Mesenchymal stem cell (in vitro differentiated cells and primary cell): ENCODE data around the gene RTEL1.

ENCODE experiments used
- DNase-seq: peaks from one replicate; pipeline ENCODE4 v3.0.0-alpha.2; 2013
- H2AFZ ChIP-seq: one replicate; pipeline ENCODE4 v1.6.1; 2013; ENCODE audit warnings: low read depth, mild to moderate bottlenecking, control low read depth, inconsistent platforms, low read length, moderate library complexity
- H2AK5ac ChIP-seq: 2 replicates; pipeline ENCODE4 v1.6.1; 2013; ENCODE audit warnings: low read length, moderate library complexity, mild to moderate bottlenecking, inconsistent platforms; ENCODE audit not compliant: severe bottlenecking
- H2BK120ac ChIP-seq: one replicate; pipeline ENCODE4 v1.6.1; 2013; ENCODE audit warnings: low read depth, mild to moderate bottlenecking, inconsistent platforms, low read length, moderate library complexity
- H2BK12ac ChIP-seq, 2 experiments: one replicate each; pipeline ENCODE4 v1.6.1; 2013; ENCODE audit warnings: inconsistent platforms in 2 of 2, low read length in 2 of 2, mild to moderate bottlenecking in 2 of 2, moderate library complexity in 2 of 2, control low read depth in 1 of 2
- H2BK15ac ChIP-seq: one replicate; pipeline ENCODE4 v1.6.1; 2013; ENCODE audit warnings: mild to moderate bottlenecking, low read depth, inconsistent platforms; ENCODE audit not compliant: poor library complexity, severe bottlenecking
- H2BK5ac ChIP-seq: 2 replicates; pipeline ENCODE4 v1.6.1; 2013; ENCODE audit warnings: low read depth, mild to moderate bottlenecking, low read length, control low read depth, inconsistent platforms; ENCODE audit not compliant: poor library complexity, severe bottlenecking
- H3K14ac ChIP-seq, 2 experiments: one replicate each; pipeline ENCODE4 v1.6.1; 2013; ENCODE audit warnings: inconsistent platforms in 2 of 2, low read length in 2 of 2, control low read depth in 1 of 2, mild to moderate bottlenecking in 1 of 2, moderate library complexity in 1 of 2
- H3K18ac ChIP-seq, 2 experiments: one replicate each; pipeline ENCODE4 v1.6.1; 2013; ENCODE audit warnings: inconsistent platforms in 2 of 2, low read length in 2 of 2, control low read depth in 1 of 2, low read depth in 1 of 2, mild to moderate bottlenecking in 1 of 2
- H3K23ac ChIP-seq, 2 experiments: one replicate each; pipeline ENCODE4 v1.6.1; 2013; ENCODE audit warnings: inconsistent platforms in 2 of 2, low read length in 2 of 2, mild to moderate bottlenecking in 2 of 2, moderate library complexity in 2 of 2, control low read depth in 1 of 2
- H3K27ac ChIP-seq: 2 replicates; pipeline ENCODE4 v1.5.1; 2013; ENCODE audit warnings: mild to moderate bottlenecking, moderate library complexity, low read length, control low read depth, inconsistent platforms; ENCODE audit not compliant: poor library complexity, severe bottlenecking
- H3K27me3 ChIP-seq, 2 experiments: 2 replicates each; pipeline versions ENCODE4 v1.6.1 to v1.7.0; 2013; ENCODE audit warnings: low read length in 2 of 2, mild to moderate bottlenecking in 2 of 2, moderate library complexity in 2 of 2, control low read depth in 1 of 2, inconsistent platforms in 1 of 2; ENCODE audit not compliant: control insufficient read depth in 1 of 2, insufficient read depth in 1 of 2
- H3K36me3 ChIP-seq, 2 experiments: 2 replicates each; pipeline versions ENCODE4 v1.6.1 to v1.7.0; 2013; ENCODE audit warnings: low read length in 2 of 2, control low read depth in 1 of 2, inconsistent platforms in 1 of 2, low read depth in 1 of 2, mild to moderate bottlenecking in 1 of 2; ENCODE audit not compliant: insufficient read depth in 2 of 2, control insufficient read depth in 1 of 2
- H3K4ac ChIP-seq, 2 experiments: one replicate each; pipeline ENCODE4 v1.6.1; 2013; ENCODE audit warnings: inconsistent platforms in 2 of 2, low read length in 2 of 2, mild to moderate bottlenecking in 2 of 2, moderate library complexity in 2 of 2, control low read depth in 1 of 2, low read depth in 1 of 2
- H3K4me1 ChIP-seq: 2 replicates; pipeline ENCODE4 v1.6.1; 2013; ENCODE audit warnings: low read depth, low read length, control low read depth; ENCODE audit not compliant: control insufficient read depth, insufficient read depth
- H3K4me2 ChIP-seq: 2 replicates; pipeline ENCODE4 v1.6.1; 2013; ENCODE audit warnings: low read length, mild to moderate bottlenecking, inconsistent platforms; ENCODE audit not compliant: poor library complexity, severe bottlenecking
- H3K4me3 ChIP-seq, 2 experiments: 2 replicates each; pipeline versions ENCODE4 v1.5.1 to v1.7.0; 2013; ENCODE audit warnings: low read length in 2 of 2, mild to moderate bottlenecking in 2 of 2, control low read depth in 1 of 2, low read depth in 1 of 2; ENCODE audit not compliant: insufficient read depth in 1 of 2
- H3K79me1 ChIP-seq: replicated peaks from 2 replicates; pipeline ENCODE4 v1.6.1; 2013; ENCODE audit warnings: mild to moderate bottlenecking, control low read depth, low read length, inconsistent platforms; ENCODE audit not compliant: poor library complexity, severe bottlenecking
- H3K9ac ChIP-seq: 2 replicates; pipeline ENCODE4 v1.7.0; 2013; ENCODE audit warnings: mild to moderate bottlenecking, low read length, moderate library complexity
- H3K9me3 ChIP-seq: 2 replicates; pipeline ENCODE4 v1.7.0; 2013; ENCODE audit warnings: mild to moderate bottlenecking, low read length; ENCODE audit not compliant: control insufficient read depth
- H4K8ac ChIP-seq: one replicate; pipeline ENCODE4 v1.6.1; 2013; ENCODE audit warnings: inconsistent platforms, mild to moderate bottlenecking, low read length, moderate library complexity
- H4K91ac ChIP-seq: one replicate; pipeline ENCODE4 v1.6.1; 2013; ENCODE audit warnings: mild to moderate bottlenecking, low read length, inconsistent platforms
- WGBS: methylation state at CpG from one replicate; pipeline ENCODE4 v1.1.7; 2013; ENCODE audit warnings: mixed read lengths; 5-methylcytosine and 5-hydroxymethylcytosine counted together

RTEL1 gene

DNA sequence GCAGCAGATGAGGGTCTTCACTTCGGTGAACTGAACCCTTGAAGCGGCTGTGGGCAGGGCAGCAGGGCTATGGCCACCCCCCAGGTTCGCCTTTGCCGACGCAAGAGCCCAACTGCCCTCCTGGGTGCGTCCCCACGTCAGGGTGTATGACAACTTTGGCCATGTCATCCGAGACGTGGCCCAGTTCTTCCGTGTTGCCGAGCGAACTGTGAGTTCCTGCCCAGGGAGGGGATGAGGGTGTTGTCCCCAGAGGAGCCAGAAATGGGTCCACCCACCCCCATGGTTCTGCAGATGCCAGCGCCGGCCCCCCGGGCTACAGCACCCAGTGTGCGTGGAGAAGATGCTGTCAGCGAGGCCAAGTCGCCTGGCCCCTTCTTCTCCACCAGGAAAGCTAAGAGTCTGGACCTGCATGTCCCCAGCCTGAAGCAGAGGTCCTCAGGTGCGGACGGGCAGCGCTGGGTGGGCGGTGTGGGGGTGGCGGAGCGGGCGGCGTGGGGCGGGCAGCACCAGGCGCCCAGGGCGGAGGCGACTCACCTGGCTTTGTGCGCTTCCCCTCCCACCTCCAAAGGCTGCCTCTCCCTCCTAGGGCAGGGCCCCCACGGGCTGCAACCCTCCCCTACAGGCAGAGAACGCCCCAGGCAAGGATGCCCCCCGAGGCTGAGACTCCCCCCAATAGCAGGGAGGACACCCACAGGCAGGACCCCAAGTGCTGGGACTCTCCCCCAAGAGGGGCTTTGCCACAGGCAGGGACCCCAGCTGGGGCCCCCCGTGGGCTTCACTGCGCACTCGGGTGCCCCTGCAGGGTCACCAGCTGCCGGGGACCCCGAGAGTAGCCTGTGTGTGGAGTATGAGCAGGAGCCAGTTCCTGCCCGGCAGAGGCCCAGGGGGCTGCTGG lies 32.1 kb downstream of the RTEL1 start:
- Histone ChIP-seq H2BK15ac (no peak overlapping the region), H3K27ac (no peak overlapping the region), H2BK12ac (no peak overlapping the region), H4K8ac (no peak overlapping the region), H3K9me3 (no peaks in the 10 kb centered on the region), H3K14ac (no peak overlapping the region), H3K18ac (peak overlapping the region in 1 of 2 experiments; percentile 58), H3K27me3 (no peaks in the 10 kb centered on the region), H3K4me3 (no peak overlapping the region), H2BK120ac (no peak overlapping the region), H3K4ac (no peak overlapping the region), H3K4me2 (no peak overlapping the region), H2AK5ac (no peak overlapping the region), H3K36me3 (peaks cover 4 to 57% of the 10 kb centered on the region in 2 experiments), H3K79me1 (peaks cover 3% of the 10 kb centered on the region), H3K4me1 (peaks cover 44% of the 10 kb centered on the region), H3K23ac (no peak overlapping the region), H2AFZ (no peak overlapping the region), H3K9ac (no peak overlapping the region), H2BK5ac (no peak overlapping the region), H4K91ac (peak overlapping the region; percentile 21)
- WGBS, result 95% methylated on average over 37 of the region's 40 CpGs
- no peak for DNase-seq

- Histone ChIP-seq H3K79me1 (peaks cover 5% of the 10 kb centered on the region), H4K8ac (no peak overlapping the region)
These were observed 33.0 kb downstream of the RTEL1 start for GRCh38 chr20:63690898-63691710.

GRCh38 chr20:63691711-63692435 lies 33.8 kb downstream of the RTEL1 start:
- no peak overlapping the region for H3K27ac ChIP-seq
- no peak overlapping the region for H3K4me2 ChIP-seq
- H3K9ac ChIP-seq, result no peak overlapping the region
- H3K4ac ChIP-seq, result no peak overlapping the region
- no peak overlapping the region for H2BK15ac ChIP-seq
- H2BK120ac ChIP-seq, result no peak overlapping the region
- H3K27me3 ChIP-seq, result no peaks in the 10 kb centered on the region
- peaks cover 4 to 63% of the 10 kb centered on the region in 2 experiments for H3K36me3 ChIP-seq
- H3K9me3 ChIP-seq, result no peaks in the 10 kb centered on the region
- peak overlapping the region; percentile 16 for H4K91ac ChIP-seq
- H4K8ac ChIP-seq, result no peak overlapping the region
- H2BK5ac ChIP-seq, result no peak overlapping the region
- peaks cover 8% of the 10 kb centered on the region for H3K79me1 ChIP-seq
- no peak overlapping the region for H2AFZ ChIP-seq
- no peak overlapping the region for H2AK5ac ChIP-seq
- H3K4me3 ChIP-seq, result no peak overlapping the region
- H2BK12ac ChIP-seq, result no peak overlapping the region
- H3K14ac ChIP-seq, result no peak overlapping the region
- WGBS, result 95% methylated on average over 17 of the region's 21 CpGs
- H3K4me1 ChIP-seq, result peaks cover 42% of the 10 kb centered on the region
- DNase-seq, result no peak
- no peak overlapping the region for H3K18ac ChIP-seq
- H3K23ac ChIP-seq, result no peak overlapping the region

More at GRCh38 chr20:63690898-63691710, 33.0 kb downstream of the RTEL1 start:
- H3K9me3 ChIP-seq, result no peaks in the 10 kb centered on the region
- DNase-seq, result no peak
- H3K27me3 ChIP-seq, result no peaks in the 10 kb centered on the region
- H3K4me2 ChIP-seq, result no peak overlapping the region
- H3K4ac ChIP-seq, result no peak overlapping the region
- no peak overlapping the region for H3K18ac ChIP-seq
- no peak overlapping the region for H3K4me3 ChIP-seq
- H2AK5ac ChIP-seq, result no peak overlapping the region
- H3K9ac ChIP-seq, result no peak overlapping the region
- no peak overlapping the region for H3K14ac ChIP-seq
- no peak overlapping the region for H3K27ac ChIP-seq
- peak overlapping the region; percentile 21 for H4K91ac ChIP-seq
- no peak overlapping the region for H2BK5ac ChIP-seq
- no peak overlapping the region for H3K23ac ChIP-seq
- H2BK12ac ChIP-seq, result no peak overlapping the region
- peaks cover 42% of the 10 kb centered on the region for H3K4me1 ChIP-seq
- no peak overlapping the region for H2BK120ac ChIP-seq
- no peak overlapping the region for H2AFZ ChIP-seq
- peaks cover 4 to 59% of the 10 kb centered on the region in 2 experiments for H3K36me3 ChIP-seq
- WGBS, result 96% methylated on average over 24 of the region's 24 CpGs
- H2BK15ac ChIP-seq, result no peak overlapping the region
